IPS-NIHi7 (cell line): ENCODE results near the gene PTPRN2.
"Not testable (repeated sequence)": the region's sequence is repeated elsewhere in the genome, so short reads cannot be mapped to it uniquely, and the experiment has no call there.

Experiments used
- DNase-seq: peaks from one replicate; pipeline ENCODE4 v3.0.0; 2012; ENCODE audit warnings: mixed read lengths; ENCODE audit errors: extremely low spot score

The PTPRN2 gene

DNA sequence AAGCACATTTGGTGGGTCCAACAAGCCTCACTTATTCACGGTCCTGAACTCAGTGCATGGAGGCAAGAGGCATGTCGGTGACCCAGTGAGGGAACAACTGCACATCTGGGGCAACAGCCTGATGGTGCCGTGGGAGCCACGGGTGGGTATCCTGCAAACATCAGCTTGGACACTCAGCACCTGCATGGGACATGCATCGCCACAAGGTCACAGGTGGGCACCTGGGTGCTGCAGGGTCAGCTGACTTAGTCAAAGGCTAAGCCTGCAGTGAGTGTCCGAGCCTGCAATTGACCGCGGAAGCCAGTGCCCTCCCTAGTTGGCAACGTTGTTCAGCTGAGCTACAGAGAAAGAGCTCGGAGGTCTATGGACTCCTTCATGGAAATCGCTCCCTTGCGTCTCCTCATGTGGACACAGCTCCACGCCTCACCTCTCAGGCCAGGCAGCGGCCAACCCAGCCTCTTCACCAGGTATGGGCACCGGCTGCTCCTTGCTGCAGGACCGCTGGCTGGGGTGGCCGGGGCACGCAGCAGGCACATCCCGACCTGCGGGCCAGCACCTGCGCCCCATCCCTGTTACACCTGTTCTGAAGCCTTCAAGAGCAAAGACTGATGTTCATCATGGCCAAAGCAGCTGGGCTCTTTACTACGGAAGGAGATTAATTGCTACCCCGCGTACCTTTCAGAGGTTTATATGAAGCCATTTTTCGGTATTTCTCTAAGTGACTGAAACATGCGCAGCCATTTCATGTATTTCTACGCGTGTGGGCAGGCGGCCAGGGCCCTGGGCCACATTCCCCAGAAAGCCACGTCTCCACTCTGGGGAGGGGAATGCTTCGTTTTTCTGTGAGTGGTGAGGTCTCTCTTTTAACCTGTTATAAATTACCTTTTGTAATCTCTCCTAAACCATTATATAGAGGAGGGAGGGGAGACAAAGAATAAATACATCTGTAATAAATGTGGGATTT lies 870.1 kb downstream of the PTPRN2 start:
- no peak for DNase-seq

- no peak for DNase-seq
These were observed 871.7 kb downstream of the PTPRN2 start for GRCh38 chr7:157715938-157716280.

GRCh38 chr7:157715071-157715937 lies 872.3 kb downstream of the PTPRN2 start:
- DNase-seq: no peak

DNA sequence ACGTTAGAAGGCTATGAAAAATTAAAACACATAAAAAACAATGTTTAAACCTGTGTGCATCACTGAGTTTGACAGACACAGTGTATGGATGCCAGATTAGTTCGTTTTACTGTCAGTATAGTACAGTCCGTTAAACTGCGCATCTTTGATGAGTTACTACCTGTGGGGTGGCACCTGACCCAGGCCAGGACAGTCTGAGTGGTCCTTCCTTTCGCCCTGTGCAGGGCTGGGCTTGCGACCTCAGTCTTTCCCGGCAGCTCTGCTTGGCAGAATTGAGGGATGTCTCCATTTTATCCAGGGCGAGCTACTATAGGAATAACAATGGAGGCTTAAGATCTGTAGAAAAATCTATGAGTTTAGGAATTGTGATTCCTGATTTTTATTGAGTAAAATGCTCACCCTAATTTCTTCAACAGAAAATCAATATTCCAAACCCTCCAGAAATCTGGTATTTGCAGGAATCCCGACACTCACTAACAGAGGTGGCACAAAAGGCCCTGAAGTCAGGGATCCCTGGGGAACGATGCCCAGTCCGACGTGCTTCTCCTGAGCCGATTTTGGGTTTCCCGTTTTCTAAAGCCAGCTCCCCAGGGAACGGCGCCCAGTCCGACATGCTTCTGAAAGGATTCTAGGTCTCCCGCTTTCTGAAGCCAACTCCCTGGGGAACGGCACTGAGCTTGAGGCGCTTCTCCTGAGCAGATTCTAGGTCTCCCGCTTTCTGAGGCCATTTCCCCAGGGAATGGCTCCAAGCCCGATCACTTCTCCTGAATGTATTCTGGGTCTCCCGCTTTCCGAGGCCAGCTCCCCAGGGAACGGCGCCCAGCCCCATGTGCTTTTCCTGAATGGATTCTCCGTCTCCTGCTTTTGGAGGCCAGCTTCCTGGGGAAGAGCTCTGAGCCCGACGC lies 873.2 kb downstream of the PTPRN2 start:
- no peak for DNase-seq

- no peak for DNase-seq
These were observed 874.0 kb downstream of the PTPRN2 start for GRCh38 chr7:157713591-157713990.

- no peak for DNase-seq
These were observed 874.9 kb downstream of the PTPRN2 start for GRCh38 chr7:157712666-157713235.

DNA sequence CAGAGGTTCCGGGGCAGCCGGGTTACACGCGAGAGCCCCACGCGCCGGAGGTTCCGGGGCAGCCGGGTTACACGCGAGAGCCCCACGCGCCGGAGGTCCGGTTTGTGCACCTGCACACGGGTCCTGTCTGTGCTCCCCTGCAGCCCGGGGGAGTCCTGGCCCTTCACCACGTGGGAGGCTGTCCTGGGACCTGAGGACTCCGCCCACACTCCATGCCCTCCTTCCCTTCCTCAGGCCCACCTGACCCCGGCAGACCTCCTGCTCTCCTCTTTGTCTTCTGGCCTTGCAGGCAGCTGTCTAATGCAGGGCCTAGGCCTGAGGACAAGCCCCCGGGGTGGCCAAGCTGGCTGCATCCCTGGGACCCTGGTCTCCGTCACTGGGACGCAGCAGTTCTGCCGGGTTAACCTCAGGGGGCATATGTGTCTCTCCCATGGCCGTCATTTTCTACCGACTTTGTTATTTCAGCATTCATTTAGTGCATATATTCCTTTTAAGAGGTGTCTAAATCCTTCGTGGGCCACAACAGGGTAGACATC lies 876.2 kb downstream of the PTPRN2 start:
- DNase-seq: no peak

GRCh38 chr7:157710396-157710795 lies 877.2 kb downstream of the PTPRN2 start:
- no peak for DNase-seq

- no peak for DNase-seq
These were observed 877.9 kb downstream of the PTPRN2 start for GRCh38 chr7:157709531-157710251.

- no peak for DNase-seq
These were observed 878.7 kb downstream of the PTPRN2 start for GRCh38 chr7:157708919-157709295.

DNA sequence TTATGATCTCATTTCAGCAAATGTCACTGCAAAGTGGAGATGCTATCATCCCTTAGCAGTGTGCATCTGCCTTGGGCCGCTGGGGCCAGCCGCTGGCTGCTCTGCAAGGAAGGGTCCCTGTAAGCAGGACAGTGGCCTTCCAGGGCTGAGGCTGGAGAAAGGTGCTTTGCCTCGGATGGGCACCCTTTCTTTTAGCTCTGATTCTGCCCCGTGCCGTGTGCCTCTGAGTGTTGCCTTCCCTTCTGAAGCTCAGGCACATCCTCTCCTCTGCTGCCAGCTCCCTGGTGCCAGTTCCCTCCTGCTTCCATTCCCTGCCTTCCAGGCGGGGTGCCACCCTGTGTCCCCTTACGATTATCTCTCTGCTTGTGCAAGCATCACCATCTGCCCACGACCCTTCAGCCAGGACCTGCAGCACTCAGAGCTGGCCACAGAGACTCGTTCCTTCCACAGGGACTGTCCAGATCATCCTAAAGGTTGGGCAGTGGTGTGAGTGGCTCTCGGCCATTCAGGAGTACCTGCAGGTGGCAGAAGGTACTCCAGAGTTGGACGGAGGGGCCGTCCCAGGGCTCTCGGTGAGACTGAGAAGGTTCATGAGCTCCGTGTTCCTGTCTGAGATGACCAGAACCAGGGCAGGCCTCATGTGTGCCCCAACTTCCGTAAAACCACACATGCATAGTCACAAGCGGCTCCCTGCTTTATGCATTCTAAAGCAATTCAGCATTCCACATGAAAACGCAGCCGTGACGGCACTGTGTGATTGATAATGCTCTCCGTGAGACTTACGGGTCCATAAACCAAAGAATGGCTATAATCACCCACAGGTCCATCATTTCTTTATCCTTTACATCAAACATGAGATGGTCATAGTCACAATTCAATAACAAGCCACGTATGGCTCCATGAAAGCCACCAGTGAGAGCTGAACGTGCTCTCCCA lies 879.4 kb downstream of the PTPRN2 start:
- no peak for DNase-seq

DNA sequence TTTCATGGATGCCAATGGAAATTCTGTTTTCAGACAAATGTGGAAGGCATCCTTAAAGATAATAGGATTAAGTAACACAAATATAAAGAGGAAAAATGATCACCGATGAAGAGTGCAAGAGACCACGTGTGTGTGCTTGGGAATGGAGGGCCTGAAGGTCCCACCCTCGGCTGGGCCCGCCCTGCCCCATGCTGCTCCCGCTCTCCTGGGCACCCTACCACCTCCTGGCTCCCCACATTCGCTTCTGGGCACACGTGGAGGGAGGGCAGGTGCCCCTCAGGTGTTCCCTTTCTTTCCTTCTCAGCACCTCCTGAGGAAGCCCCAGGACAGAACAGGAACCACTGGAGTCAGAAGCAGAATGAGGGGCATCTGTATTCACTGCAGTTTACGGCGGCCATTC lies 883.3 kb downstream of the PTPRN2 start:
- DNase-seq: no peak

DNA sequence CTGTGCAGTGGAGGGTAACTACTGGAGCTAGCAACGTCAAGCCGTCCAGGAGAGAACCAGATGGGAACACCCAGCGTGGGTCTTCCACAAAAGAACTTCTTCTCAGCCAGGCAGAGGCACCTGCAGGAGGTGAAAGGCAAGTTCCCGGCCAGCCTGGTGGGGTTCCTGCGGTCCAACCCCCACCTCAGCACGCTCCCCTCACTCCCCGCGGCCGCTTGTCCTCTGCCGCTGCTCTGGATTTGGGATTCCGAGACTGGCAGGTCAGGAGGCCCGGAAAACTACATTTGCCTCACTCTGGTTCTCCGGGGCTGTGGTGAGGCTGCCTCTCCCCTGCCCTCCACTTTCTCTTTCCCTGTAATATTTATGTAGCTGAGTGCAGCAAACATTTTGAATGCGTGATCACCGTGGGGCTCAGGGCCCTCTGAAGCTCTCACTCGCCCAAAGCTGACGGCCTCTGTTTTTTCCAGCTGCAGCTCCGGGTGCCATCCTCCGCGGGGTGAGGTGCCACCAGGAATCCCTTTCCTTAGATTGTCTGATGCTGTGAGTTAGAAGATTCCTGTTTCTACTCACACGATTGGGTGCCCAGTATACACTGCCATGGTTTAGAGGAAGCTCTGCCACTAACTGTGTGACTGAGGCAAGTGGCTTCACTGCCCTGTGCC lies 884.0 kb downstream of the PTPRN2 start:
- no peak for DNase-seq

DNA sequence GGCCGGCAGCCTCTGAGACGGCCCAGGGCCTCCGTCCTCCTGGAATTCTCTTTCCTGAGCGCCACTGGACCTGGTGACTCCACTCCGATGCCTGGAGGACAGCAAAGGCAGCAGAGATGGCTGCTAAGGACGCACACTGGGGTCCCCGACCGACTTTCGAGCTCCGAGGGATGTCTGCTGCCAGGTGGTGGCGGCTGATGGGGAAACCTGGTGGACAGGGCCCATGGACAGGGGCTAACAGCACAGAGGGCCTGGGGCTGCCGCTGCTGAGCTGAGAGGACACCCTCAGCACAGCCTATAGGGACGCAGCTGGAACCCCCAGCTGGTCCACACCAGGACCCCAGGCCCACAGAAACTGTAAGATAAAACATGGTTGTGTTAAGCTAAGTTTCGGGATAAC lies 884.5 kb downstream of the PTPRN2 start:
- DNase-seq: no peak

DNA sequence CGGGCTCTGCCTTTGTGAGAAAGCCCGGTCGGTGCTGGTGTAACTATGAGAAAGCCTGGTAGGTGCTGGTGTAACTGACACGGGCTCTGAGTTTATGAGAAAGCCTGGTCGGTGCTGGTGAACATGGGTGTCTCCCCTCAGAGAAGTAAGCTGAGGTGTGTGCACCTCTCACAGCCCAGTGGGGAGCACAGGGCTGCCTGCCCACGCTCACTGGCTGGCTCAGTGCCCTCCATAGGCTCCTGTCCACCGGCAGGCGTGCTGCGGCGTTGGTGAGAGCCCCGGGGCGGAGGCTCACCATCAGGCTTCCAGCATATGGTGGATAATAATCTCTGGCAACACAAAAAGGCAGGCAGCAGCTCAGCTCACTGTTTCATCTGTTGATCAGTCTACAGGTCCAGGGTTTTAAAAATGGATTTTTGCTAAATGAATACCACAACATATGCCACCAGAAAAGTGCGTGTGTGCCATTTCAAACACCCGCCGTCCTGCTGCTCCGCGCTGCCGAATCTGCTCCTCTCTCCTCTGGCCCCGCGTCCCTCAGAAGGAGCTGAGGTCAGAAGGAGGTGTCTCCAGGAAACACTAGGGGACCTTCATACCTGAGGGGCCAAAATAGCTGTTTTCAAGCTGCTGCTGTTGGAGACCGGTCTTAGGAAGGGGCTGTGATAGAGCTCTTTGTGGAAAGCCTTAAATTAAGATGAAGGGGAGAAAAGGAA lies 885.2 kb downstream of the PTPRN2 start:
- no peak for DNase-seq

GRCh38 chr7:157701395-157702180 lies 886.0 kb downstream of the PTPRN2 start:
- DNase-seq: not testable (repeated sequence)
